ENCODE measurements around the gene TEPSIN. TPM values are rescaled to one million over a fixed set of nuclear protein-coding genes. Genes with fewer than 3 reads are reported as not detected.

The TEPSIN gene
- total and polyA plus RNA-seq, 2 of the 13 experiments (the other 11 are each of a cell fraction or from before 2014, with no cell fraction given): 16.1 to 18.8 TPM

GRCh38 chr17:81244358-81245023 is 5.6 kb upstream of the TEPSIN start (continued):
- TF ChIP-seq, protein P1, sequence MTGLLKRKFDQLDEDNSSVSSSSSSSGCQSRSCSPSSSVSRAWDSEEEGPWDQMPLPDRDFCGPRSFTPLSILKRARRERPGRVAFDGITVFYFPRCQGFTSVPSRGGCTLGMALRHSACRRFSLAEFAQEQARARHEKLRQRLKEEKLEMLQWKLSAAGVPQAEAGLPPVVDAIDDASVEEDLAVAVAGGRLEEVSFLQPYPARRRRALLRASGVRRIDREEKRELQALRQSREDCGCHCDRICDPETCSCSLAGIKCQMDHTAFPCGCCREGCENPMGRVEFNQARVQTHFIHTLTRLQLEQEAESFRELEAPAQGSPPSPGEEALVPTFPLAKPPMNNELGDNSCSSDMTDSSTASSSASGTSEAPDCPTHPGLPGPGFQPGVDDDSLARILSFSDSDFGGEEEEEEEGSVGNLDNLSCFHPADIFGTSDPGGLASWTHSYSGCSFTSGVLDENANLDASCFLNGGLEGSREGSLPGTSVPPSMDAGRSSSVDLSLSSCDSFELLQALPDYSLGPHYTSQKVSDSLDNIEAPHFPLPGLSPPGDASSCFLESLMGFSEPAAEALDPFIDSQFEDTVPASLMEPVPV (CRISPR knock-in tag; IDR thresholded peaks at IDR 0.05): peak; percentile 77
- TF ChIP-seq STAT5B (CRISPR knock-in tag; IDR thresholded peaks at IDR 0.05) (no peak), SRSF4 (IDR thresholded peaks at IDR 0.05; ENCODE audit: low read depth, low read length, poor library complexity, severe bottlenecking) (no peak), ZNF292 (CRISPR knock-in tag; IDR thresholded peaks at IDR 0.05; ENCODE audit: borderline replicate concordance, low read depth) (peak; percentile 21; the same call in 1 of the 2 replicates), HNRNPK (IDR thresholded peaks at IDR 0.05; ENCODE audit: low read depth, low read length, poor library complexity, severe bottlenecking) (no peak), NFKBIZ (CRISPR knock-in tag; IDR thresholded peaks at IDR 0.05) (no peak), TBL1XR1 (IDR thresholded peaks at IDR 0.05; ENCODE audit: borderline replicate concordance, low read length, partially characterized antibody) (no peak), DR1 (CRISPR knock-in tag; IDR thresholded peaks at IDR 0.05) (no peak), ZMAT5 (CRISPR knock-in tag; IDR thresholded peaks at IDR 0.05; ENCODE audit: borderline replicate concordance, low read depth) (no peak), ZNF432 (CRISPR knock-in tag; IDR thresholded peaks at IDR 0.05; ENCODE audit: borderline replicate concordance) (no peak), PCBP1 (IDR thresholded peaks at IDR 0.05; ENCODE audit: borderline replicate concordance, low read depth, low read length) (0 out of 2 replicates have a peak, but pooled peaks have one; percentile 31), CC2D1A (CRISPR knock-in tag; IDR thresholded peaks at IDR 0.05) (no peak), ZNF878 (CRISPR knock-in tag; IDR thresholded peaks at IDR 0.05) (no peak), PAX8 (CRISPR knock-in tag; IDR thresholded peaks at IDR 0.05; ENCODE audit: borderline replicate concordance) (no peak), ZNF546 (CRISPR knock-in tag; conservative IDR thresholded peaks at IDR 0.05) (no peak), FOXO4 (CRISPR knock-in tag; conservative IDR thresholded peaks at IDR 0.05) (no peak), GMEB2 (CRISPR knock-in tag; IDR thresholded peaks at IDR 0.05; ENCODE audit: low read depth) (no peak), SNRNP70 (IDR thresholded peaks at IDR 0.05; ENCODE audit: low read depth, low read length) (no peak), ZMYM2 (CRISPR knock-in tag; IDR thresholded peaks at IDR 0.05) (no peak), SALL1 (CRISPR knock-in tag; IDR thresholded peaks at IDR 0.05) (peak; percentile 28; the same call in 1 of the 2 replicates), TP53 (CRISPR knock-in tag; conservative IDR thresholded peaks at IDR 0.05) (no peak), MTF1 (CRISPR knock-in tag; IDR thresholded peaks at IDR 0.05) (no peak)
- TF ChIP-seq, protein P2, sequence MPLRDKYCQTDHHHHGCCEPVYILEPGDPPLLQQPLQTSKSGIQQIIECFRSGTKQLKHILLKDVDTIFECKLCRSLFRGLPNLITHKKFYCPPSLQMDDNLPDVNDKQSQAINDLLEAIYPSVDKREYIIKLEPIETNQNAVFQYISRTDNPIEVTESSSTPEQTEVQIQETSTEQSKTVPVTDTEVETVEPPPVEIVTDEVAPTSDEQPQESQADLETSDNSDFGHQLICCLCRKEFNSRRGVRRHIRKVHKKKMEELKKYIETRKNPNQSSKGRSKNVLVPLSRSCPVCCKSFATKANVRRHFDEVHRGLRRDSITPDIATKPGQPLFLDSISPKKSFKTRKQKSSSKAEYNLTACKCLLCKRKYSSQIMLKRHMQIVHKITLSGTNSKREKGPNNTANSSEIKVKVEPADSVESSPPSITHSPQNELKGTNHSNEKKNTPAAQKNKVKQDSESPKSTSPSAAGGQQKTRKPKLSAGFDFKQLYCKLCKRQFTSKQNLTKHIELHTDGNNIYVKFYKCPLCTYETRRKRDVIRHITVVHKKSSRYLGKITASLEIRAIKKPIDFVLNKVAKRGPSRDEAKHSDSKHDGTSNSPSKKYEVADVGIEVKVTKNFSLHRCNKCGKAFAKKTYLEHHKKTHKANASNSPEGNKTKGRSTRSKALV (CRISPR knock-in tag; IDR thresholded peaks at IDR 0.05): no peak
